HG02642 (cell line): ENCODE results near the gene PCDHA9.
"Not testable (repeated sequence)": the region's sequence is repeated elsewhere in the genome, so short reads cannot be mapped to it uniquely, and the experiment has no call there.

Experiments used
- ATAC-seq: cut with Tn5 transposase; IDR thresholded peaks from one replicate; pipeline ENCODE4 v1.9.1; 2021; ENCODE audit warnings: mild to moderate bottlenecking; ENCODE audit not compliant: unreplicated experiment, poor library complexity

The PCDHA9 gene

GRCh38 chr5:140848139-140849102 is at the start of gene PCDHA9:
TSS of gene PCDHA9 (plus strand) at chr5:140848382. CDS start at chr5:140848496, 114 bp downstream.
- not testable (repeated sequence) for ATAC-seq

DNA sequence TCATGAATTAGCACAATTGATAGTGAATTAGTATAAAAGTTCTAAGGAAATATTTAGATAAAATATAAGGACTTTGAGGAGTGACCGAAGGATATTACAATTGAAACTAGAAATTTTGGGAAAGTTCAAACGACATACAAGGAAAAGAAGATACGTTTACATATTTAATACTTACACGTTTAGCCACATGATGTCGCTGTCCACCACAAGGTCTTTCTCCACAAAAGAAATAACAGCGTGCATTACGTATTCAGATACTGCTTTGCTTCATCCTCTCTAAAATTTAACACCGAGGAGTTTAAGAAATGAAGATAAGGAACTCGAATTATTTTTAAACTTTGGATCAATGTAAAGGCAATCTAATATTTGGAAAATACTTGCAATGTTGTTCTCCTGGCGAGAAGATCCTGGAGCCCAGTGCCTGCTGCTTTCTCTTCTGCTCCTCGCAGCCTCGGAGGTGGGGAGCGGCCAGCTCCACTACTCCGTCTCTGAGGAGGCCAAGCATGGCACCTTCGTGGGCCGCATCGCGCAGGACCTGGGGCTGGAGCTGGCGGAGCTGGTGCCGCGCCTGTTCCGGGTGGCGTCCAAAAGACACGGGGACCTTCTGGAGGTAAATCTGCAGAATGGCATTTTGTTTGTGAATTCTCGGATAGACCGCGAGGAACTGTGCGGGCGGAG is 47.2 kb upstream of the PCDHA9 start, which contains the start of gene PCDHA3:
TSS of gene PCDHA3 (plus strand) at position 242 of the 678 bp plus-strand sequence.
- no peak for ATAC-seq

DNA sequence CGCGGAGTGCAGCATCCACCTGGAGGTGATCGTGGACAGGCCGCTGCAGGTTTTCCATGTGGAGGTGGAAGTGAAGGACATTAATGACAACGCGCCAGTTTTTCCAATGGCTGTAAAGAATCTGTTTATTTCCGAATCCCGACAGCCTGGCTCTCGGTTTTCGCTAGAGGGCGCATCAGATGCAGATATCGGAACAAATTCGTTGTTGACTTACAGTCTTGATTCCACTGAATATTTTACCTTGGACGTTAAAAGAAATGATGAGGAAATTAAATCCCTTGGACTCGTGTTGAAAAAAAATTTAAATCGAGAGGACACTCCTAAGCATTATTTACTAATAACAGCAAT is 46.7 kb upstream of the PCDHA9 start:
- no peak for ATAC-seq

GRCh38 chr5:140802381-140802780 is 45.8 kb upstream of the PCDHA9 start:
- not testable (repeated sequence) for ATAC-seq

- no peak for ATAC-seq
Measured at GRCh38 chr5:140802781-140803271, 45.4 kb upstream of the PCDHA9 start.

DNA sequence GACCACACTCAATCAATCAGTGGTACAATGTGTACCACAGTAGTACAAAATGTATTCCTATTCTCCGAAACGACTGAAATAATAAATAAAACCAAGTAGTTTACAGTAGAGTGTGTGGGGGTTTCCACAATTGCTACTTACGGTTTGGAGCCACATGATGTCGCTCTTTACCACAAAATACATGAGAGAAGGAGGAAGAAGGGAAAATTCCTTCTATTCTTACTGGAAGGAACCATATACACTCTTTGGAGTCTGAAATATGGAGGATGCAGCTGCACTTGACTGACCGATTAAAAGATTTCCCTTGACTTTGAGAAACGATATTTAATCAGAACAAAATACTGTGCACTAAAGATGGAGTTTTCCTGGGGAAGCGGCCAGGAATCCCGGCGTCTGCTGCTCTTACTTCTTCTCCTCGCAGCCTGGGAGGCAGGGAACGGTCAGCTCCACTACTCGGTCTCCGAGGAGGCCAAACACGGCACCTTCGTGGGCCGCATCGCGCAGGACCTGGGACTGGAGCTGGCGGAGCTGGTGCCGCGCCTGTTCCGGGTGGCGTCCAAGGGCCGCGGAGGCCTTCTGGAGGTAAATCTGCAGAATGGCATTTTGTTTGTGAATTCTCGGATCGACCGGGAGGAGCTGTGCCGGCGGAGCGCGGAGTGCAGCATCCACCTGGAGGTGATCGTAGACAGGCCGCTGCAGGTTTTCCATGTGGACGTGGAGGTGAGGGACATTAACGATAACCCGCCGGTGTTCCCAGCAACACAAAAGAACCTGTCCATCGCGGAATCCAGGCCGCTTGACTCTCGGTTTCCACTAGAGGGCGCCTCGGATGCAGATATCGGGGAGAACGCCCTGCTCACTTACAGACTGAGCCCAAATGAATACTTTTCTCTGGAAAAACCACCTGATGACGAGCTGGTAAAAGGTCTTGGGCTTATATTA is 41.1 kb upstream of the PCDHA9 start, which contains the start of gene PCDHA4:
TSS of gene PCDHA4 (plus strand) at position 235 of the 942 bp plus-strand sequence.
- no peak for ATAC-seq

DNA sequence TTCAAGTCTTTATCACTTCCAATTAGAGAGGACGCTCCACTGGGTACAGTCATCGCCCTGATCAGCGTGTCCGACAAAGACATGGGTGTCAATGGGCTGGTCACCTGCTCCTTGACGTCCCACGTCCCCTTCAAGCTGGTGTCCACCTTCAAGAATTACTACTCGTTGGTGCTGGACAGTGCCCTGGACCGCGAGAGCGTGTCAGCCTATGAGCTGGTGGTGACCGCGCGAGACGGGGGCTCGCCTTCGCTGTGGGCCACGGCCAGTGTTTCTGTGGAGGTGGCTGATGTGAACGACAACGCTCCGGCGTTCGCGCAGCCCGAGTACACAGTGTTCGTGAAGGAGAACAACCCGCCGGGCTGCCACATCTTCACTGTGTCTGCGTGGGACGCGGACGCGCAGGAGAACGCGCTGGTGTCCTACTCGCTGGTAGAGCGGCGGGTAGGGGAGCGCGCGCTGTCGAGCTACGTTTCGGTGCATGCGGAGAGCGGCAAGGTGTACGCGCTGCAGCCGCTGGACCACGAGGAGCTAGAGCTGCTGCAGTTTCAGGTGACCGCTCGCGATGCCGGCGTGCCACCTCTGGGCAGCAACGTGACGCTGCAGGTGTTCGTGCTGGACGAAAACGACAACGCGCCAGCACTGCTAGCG is 39.8 kb upstream of the PCDHA9 start:
- ATAC-seq: not testable (repeated sequence)

GRCh38 chr5:140808889-140809291 is 39.3 kb upstream of the PCDHA9 start:
- no peak for ATAC-seq

GRCh38 chr5:140821375-140822280 is 26.6 kb upstream of the PCDHA9 start, which contains the start of gene PCDHA5:
TSS of gene PCDHA5 (plus strand) at chr5:140821613.
- ATAC-seq: no peak

DNA sequence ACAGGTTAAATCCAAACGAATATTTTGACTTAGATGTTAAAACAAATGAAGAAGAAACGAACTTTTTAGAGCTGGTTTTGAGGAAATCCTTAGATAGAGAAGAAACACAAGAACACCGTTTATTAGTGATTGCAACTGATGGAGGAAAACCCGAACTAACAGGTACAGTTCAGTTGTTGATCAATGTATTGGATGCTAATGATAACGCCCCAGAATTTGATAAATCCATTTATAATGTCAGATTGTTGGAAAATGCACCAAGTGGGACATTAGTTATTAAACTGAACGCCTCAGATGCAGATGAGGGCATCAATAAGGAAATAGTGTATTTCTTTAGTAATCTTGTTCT is 25.9 kb upstream of the PCDHA9 start:
- ATAC-seq: no peak

GRCh38 chr5:140822969-140823368 is 25.2 kb upstream of the PCDHA9 start:
- ATAC-seq: not testable (repeated sequence)

DNA sequence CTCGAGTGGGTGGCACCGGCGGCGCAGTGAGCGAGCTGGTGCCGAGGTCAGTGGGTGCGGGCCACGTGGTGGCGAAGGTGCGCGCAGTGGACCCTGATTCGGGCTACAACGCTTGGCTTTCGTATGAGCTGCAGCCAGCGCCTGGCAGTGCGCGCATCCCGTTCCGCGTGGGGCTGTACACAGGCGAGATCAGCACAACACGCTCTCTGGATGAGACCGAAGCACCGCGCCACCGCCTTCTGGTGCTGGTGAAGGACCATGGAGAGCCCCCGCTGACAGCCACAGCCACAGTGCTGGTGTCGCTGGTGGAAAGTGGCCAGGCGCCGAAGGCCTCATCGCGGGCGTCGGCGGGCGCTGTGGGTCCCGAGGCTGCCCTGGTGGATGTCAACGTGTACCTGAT is 24.7 kb upstream of the PCDHA9 start:
- no peak for ATAC-seq

GRCh38 chr5:140827704-140828361 is 20.3 kb upstream of the PCDHA9 start, which contains the start of gene PCDHA6:
TSS of gene PCDHA6 (plus strand) at chr5:140827960. CDS start at chr5:140828092, 132 bp downstream.
- ATAC-seq: no peak

DNA sequence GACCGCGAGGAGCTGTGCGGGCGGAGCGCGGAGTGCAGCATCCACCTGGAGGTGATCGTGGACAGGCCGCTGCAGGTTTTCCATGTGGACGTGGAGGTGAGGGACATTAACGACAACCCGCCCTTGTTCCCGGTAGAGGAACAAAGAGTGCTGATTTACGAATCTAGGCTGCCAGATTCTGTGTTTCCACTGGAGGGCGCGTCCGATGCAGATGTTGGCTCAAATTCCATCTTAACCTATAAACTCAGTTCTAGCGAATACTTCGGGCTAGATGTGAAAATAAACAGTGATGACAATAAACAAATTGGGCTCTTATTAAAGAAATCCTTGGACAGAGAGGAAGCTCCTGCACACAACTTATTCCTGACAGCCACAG is 19.8 kb upstream of the PCDHA9 start:
- ATAC-seq: no peak

- not testable (repeated sequence) for ATAC-seq
Measured at GRCh38 chr5:140829511-140830501, 18.4 kb upstream of the PCDHA9 start.

DNA sequence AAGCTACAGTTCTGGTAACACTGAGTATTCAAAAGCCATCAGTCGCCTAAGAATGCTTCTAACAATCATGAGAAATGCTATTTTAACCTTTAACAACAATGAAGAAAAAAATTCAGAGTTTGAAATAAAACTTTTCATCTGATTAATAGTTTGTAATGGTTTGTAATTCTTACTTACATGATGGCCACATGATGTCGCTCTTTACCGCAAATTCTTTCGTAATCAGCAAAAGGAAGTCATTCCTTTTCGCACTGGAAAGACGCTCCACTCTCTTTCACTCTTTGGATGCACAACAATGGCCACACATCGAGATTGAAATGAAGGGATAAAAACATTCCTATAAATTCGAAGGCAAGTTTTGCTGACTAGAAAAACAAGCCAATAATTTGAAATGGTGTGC is 14.2 kb upstream of the PCDHA9 start, which contains the start of gene PCDHA7:
TSS of gene PCDHA7 (plus strand) at position 277 of the 400 bp plus-strand sequence. CDS start at position 392, 115 bp downstream.
- no peak for ATAC-seq
